ENCODE data around the gene SNAI1. TPM values are rescaled to one million over a fixed set of nuclear protein-coding genes. Genes with fewer than 3 reads are reported as not detected.

Gene SNAI1
- total RNA-seq, 1 donor from 2014 or later = 1.4 TPM

GRCh38 chr20:50038169-50038568 lies 55.4 kb downstream of the SNAI1 start:
- DNase-seq (ENCODE audit: low read depth) = no peak
- no peak for TF ChIP-seq CTCF (conservative IDR thresholded peaks at IDR 0.05; ENCODE audit: low read depth, low read length)
- no peak overlapping the region for H3K4me3 ChIP-seq (ENCODE audit: low read depth, low read length)

Other genes with a start within 250 kb of the SNAI1 start
- gene SLC9A8, start 170.2 kb upstream of the SNAI1 start, total RNA-seq = 4.2 and 5.6 TPM in 2 replicates
- gene SPATA2, start 67.5 kb upstream of the SNAI1 start, total RNA-seq = 3.2 and 5.3 TPM in 2 replicates
- gene RNF114, start 46.6 kb upstream of the SNAI1 start, total RNA-seq = 152 and 157 TPM in 2 replicates
- 109 and 112 TPM in 2 replicates for gene UBE2V1, start 130.2 kb downstream of the SNAI1 start, total RNA-seq
- 43.2 and 46.6 TPM in 2 replicates for gene PEDS1, start 170.7 kb downstream of the SNAI1 start, total RNA-seq
- 24.9 and 27.1 TPM in 2 replicates for gene CEBPB, start 207.8 kb downstream of the SNAI1 start, total RNA-seq

Data from epithelial cell of proximal tubule (primary cell).